Measurements from ENCODE around the gene UBE3A.

Gene UBE3A

GRCh38 chr15:25464784-25465183 lies 26.0 kb upstream of the UBE3A start:
- ATAC-seq = no peak
- TF ChIP-seq ZFP3 (CRISPR knock-in tag; IDR thresholded peaks at IDR 0.05) (no peak), RARB (CRISPR knock-in tag; IDR thresholded peaks at IDR 0.05) (no peak), TCF4 (CRISPR knock-in tag; IDR thresholded peaks at IDR 0.05; ENCODE audit: borderline replicate concordance) (no peak), ESRRG (CRISPR knock-in tag; IDR thresholded peaks at IDR 0.05) (no peak), ISL1 (CRISPR knock-in tag; IDR thresholded peaks at IDR 0.05) (no peak)

GRCh38 chr15:25464383-25464782 lies 25.6 kb upstream of the UBE3A start:
- ATAC-seq = no peak
- TF ChIP-seq SNAI2 (CRISPR knock-in tag; IDR thresholded peaks at IDR 0.05) (no peak), PATZ1 (CRISPR knock-in tag; IDR thresholded peaks at IDR 0.05; ENCODE audit: borderline replicate concordance) (no peak), ZFP30 (CRISPR knock-in tag; IDR thresholded peaks at IDR 0.05) (no peak), PPARA (CRISPR knock-in tag; IDR thresholded peaks at IDR 0.05; ENCODE audit: borderline replicate concordance) (no peak), CREB5 (CRISPR knock-in tag; IDR thresholded peaks at IDR 0.05; ENCODE audit: low read depth) (no peak), ESRRG (CRISPR knock-in tag; IDR thresholded peaks at IDR 0.05) (no peak), RARB (CRISPR knock-in tag; IDR thresholded peaks at IDR 0.05) (no peak), CSRNP3 (CRISPR knock-in tag; IDR thresholded peaks at IDR 0.05) (no peak), ZNF8 (CRISPR knock-in tag; IDR thresholded peaks at IDR 0.05) (no peak), ZFP3 (CRISPR knock-in tag; IDR thresholded peaks at IDR 0.05) (no peak), BACH2 (CRISPR knock-in tag; IDR thresholded peaks at IDR 0.05; ENCODE audit: borderline replicate concordance) (no peak), ARNTL (CRISPR knock-in tag; IDR thresholded peaks at IDR 0.05; ENCODE audit: borderline replicate concordance, low read depth) (no peak), ZC3H10 (CRISPR knock-in tag; IDR thresholded peaks at IDR 0.05) (no peak), ZNF70 (CRISPR knock-in tag; IDR thresholded peaks at IDR 0.05) (no peak), POU6F1 (CRISPR knock-in tag; IDR thresholded peaks at IDR 0.05; ENCODE audit: borderline replicate concordance, low read depth) (no peak)

GRCh38 chr15:25456196-25456595 lies 17.4 kb upstream of the UBE3A start:
- no peak for TF ChIP-seq ZFP3 (CRISPR knock-in tag; IDR thresholded peaks at IDR 0.05)
- no peak for TF ChIP-seq ZNF8 (CRISPR knock-in tag; IDR thresholded peaks at IDR 0.05)
- TF ChIP-seq ZC3H10 (CRISPR knock-in tag; IDR thresholded peaks at IDR 0.05) = no peak
- no peak for TF ChIP-seq ESRRG (CRISPR knock-in tag; IDR thresholded peaks at IDR 0.05)
- no peak for TF ChIP-seq ARNTL (CRISPR knock-in tag; IDR thresholded peaks at IDR 0.05; ENCODE audit: borderline replicate concordance, low read depth)
- TF ChIP-seq RARB (CRISPR knock-in tag; IDR thresholded peaks at IDR 0.05) = no peak
- TF ChIP-seq TOX (CRISPR knock-in tag; IDR thresholded peaks at IDR 0.05; ENCODE audit: borderline replicate concordance) = no peak
- no peak for TF ChIP-seq TSHZ2 (CRISPR knock-in tag; IDR thresholded peaks at IDR 0.05)
- no peak for TF ChIP-seq PATZ1 (CRISPR knock-in tag; IDR thresholded peaks at IDR 0.05; ENCODE audit: borderline replicate concordance)
- ATAC-seq = no peak
